GM19463 (cell line): ENCODE results near the gene VWA1.

Source experiments
- ATAC-seq: cut with Tn5 transposase; IDR thresholded peaks from one replicate; pipeline ENCODE4 v1.9.1; 2021; ENCODE audit warnings: mild to moderate bottlenecking, moderate library complexity; ENCODE audit not compliant: unreplicated experiment

Gene VWA1

DNA sequence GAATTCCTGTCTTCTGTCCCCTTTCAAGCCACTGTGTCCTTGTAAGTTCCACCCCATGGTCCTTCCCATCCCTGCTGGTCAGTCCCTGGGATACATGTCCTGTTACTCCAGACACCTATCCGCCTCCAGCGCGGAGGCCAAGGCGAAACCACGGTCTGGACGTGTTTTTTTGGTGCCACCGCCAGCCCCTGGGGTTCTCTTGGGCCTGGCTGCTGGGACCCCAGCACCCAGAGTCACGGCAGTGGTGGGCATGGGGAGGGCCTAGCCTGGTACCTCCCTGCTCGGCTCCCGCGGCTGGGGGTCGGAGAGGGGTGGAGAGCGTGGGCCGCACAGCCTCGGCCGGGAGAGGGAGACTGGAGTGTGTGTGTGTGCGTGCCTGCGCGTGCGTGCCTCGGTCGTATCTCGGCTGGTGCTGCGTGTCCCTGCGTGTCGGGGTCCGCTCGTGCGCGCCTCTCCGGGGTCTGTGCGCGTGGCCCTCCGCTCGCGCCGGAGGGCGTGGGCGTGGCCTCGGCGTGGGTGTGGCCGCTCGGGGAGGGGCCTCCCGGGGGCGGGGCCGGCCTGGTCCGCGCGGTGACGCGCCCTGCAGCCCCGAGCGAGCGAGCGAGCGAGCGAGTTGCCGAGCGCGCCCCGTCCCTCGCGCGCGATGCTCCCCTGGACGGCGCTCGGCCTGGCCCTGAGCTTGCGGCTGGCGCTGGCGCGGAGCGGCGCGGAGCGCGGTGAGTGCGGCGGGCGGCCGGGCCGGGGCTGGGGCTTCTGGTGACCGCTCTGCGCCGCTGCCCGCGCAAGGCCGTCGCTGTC, at the start of gene VWA1:
Gene VWA1 (plus strand): TSS at position 585 of the 798 bp plus-strand sequence. CDS start 59 bp downstream, at position 644.
- peak; percentile 46 for ATAC-seq

DNA sequence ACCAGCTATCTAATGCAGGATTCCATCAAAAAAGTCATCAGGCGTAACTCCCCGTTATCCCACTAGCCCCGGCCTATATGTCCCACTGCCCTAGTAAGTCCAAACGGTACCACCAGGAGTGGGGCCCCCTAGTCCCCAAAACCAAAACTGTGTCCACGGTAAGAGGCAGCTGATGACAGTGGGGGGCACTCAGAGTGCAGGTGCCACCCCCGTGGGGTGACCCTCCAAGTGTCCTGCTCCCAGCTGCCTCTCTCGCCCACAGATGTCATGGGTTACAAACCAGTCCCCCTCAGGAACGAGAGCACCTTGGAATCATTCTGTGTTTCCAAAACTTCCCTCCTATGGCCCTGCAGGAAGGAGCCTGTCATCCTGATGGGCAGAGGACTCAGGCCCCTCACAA, 49.6 kb upstream of the VWA1 start:
- ATAC-seq, result no peak

- no peak for ATAC-seq
Observed at GRCh38 chr1:1387098-1388077, 48.1 kb upstream of the VWA1 start.

DNA sequence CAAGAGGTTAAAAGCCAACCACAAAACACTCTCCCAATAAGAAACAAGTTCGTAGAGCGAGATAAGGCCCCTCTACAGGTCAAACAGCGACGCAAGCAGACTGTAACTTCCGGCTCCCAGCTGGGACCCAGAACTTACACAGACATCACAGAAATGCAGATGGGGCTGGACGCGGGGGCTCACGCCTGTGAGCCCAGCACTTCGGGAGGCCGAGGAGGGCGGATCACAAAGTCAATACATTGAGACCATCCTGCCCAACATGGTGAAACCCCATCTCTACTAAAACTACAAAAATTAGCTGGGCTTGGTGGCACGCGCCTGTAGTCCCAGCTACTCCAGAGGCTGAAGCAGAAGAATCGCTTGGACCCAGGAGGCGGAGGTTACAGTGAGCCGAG, 47.4 kb upstream of the VWA1 start:
- ATAC-seq, result no peak

DNA sequence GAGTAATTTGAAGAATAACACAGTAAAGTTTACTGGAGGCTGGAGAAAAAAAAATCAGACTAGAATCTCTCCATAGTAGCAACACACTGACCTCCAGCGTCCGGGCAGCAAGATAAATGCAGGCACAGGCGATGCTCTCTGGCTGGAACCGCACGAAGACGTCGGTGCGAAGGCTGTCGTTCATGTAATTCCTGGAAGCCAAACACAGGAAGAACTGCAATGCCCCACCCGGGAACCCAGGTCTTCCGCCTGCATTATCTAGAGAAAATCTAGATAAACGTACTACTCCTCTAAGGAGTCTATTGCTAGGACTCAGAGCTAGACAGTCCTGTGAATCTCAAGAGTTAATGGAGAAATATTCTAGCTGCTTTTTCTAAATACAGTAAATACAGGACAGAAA, 44.8 kb upstream of the VWA1 start:
- ATAC-seq, result no peak

DNA sequence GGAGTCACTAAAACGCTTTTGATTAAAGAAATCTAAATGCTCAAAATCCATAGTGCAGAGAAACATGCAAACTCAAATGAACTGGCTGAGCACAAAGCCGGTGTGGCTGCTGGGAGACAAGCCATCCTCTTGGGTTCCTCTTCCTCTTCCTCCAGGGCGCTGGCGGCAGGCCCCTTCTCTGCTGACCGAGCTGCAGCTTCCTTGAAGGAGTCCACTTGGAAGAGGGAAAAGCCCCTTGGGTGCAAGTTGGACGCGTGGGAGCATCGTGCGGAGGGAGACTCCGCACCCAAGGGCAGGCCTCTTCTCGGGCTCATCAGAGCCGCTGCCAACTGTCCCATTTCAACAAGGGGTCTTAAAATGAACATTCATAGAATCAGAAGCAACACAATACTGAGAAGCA, 44.3 kb upstream of the VWA1 start:
- ATAC-seq, result no peak

DNA sequence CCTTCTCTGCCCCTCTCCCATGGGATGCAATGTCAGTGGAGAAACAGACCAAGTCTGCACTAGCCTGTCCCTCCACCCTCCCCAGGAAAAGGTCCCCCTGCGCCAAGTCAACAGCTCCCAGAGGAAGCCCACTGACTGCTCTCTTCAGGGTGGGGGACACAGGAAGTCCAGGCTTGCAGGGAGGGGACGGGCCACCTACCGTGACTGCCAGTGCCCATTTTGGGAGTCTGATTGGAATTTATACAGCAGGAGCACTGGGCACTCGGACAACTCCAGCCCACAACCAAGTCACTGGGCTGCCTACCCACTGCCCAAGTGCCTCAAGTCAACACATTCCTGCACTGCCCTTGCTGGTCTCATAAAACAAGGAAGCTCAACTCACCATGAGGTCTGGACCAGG, 42.5 kb upstream of the VWA1 start:
- ATAC-seq, result no peak

- no peak for ATAC-seq
Observed at GRCh38 chr1:1393428-1393827, 42.1 kb upstream of the VWA1 start.

DNA sequence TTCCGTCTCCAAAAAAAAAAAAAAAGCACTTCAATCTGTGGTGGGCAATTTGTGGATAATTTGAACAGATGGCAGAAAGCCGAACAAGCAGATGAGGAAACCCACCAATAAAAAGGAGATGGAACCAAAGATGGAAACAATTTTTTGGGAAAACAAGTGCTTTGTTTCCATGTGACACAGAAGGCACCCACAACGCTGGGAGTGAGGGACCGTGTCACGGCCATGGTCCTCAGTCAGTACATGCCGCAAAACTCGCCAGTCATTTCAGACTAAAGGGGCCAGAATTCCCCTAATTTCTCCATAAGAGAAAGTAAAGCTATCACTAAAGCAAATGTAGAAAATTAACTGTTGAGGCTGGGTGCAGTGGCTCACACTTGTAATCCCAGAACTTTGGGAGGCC, 41.4 kb upstream of the VWA1 start:
- no peak for ATAC-seq

GRCh38 chr1:1395166-1395565, 40.3 kb upstream of the VWA1 start:
- ATAC-seq, result no peak

- no peak for ATAC-seq
Observed at GRCh38 chr1:1397839-1398523, 37.5 kb upstream of the VWA1 start.

- ATAC-seq, result peak; percentile 3
Observed at GRCh38 chr1:1398677-1399186, 36.8 kb upstream of the VWA1 start.

GRCh38 chr1:1399187-1399871, 36.2 kb upstream of the VWA1 start, which contains the start of gene CCNL2:
Gene CCNL2, minus strand, starts transcription at chr1:1399335. Its CDS starts 29 bp downstream, at chr1:1399306.
- peak; percentile 96 for ATAC-seq

DNA sequence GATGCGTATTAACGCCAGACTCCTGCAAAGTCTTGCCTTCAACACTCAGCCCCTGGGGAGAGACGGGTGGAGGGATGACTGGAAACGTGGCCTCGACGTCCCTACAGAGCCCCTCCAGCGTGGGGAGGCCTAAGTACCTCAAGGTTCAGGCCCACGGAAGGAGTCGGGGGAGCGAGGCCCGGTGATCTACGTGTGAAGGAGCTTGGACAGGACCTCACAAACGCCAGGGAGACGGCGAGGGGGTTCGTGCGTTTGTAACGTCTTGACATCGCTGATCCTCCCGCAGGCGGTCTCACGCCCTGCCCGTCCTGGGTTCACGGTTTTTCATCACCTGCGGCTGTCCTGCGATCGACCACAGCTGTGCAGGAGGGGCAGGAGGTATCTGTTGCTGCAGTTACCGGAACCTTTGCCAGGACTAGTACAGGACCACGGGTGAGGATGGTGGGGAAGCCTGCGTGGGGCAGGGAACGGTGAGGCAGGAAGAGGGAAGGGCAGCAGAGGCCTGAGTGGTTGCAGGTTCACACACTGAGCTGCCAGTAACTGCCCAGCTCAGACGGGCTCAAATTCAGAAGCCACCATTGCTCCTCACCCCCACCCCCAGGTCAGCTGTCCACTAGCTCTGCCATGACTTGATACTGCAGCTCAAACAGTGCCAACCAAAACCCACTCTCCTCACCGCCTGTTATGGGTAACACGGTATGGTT, 35.5 kb upstream of the VWA1 start:
- ATAC-seq, result no peak

GRCh38 chr1:1400576-1401456, 34.7 kb upstream of the VWA1 start:
- no peak for ATAC-seq

DNA sequence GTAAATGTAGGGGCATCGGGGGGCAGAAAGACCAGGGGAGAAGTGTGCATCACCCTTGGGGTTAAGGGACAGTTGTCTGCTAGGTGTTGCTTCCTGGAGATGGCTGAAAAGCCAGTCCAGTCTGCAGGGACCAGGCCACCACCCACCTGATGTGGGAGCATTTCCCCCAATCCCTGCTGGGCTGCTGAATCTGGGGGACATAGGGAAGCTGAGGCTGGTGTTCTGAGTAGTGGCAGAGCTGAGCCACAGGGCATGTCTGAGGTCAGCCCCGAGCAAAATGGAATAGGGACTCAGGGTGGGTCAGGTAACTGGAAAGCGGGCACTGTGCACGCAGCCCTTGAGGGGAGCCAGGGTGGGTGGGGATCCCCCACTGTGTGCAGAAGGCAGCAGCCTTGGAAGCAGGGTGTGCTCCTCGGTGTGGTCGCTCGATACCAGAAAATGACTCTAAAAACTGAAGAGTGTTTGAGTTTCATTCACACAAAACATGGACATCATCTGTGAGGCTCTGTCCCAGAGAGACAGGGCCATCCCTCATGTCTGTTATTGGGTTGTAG, 34.0 kb upstream of the VWA1 start:
- no peak for ATAC-seq

DNA sequence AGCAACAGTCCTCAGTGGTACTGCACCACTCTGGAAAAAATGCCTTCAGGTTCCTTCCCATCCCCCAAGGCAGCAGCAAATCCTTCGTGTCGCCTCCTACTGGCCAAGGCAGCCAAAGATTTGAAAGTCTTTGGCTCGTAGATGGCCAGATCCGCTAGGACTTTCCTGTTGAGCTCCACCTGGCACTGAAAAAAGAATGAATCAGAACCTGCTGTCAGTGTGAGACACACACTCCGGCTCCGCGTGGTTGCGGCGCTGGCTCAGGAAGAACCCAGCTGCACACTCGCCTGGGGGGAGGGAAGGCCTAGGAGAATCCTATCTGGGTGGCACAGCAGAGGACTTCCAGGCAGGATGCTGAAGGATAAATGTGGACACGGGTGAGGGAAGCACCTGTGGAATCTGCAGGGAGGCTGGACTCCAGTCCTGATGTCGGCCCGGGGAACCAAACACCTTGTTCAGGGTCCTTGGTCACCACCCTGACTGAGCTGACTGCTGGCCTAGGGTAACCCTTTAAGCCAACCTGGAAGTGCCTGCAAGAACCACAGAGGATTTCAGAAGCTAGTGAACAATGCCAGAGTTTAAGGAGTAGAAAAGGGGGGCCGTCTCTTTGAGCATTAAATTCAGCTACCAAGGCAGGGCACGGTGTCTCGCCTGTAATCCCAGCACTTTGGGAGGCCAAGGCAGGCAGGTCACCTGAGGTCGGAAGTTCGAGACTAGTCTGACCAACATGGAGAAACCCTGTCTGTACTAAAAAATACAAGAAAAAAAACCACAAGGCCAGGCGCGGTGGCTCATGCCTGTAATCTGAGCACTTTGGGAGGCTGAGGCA, 33.2 kb upstream of the VWA1 start:
- no peak for ATAC-seq
